IMR-90 (cell line): ENCODE data around the gene HSD11B1L. TPM values are rescaled to one million over a fixed set of nuclear protein-coding genes. Genes with fewer than 3 reads are reported as not detected.

ENCODE experiments used
- ATAC-seq: fragments of 200-7000 bp; cut with Tn5 transposase; 2 replicates; pipeline ENCODE4 v1.9.1; 2020; ENCODE audit warnings: low read depth, mild to moderate bottlenecking, moderate library complexity
- BruUV-seq: library from RNA; stranded (reverse); fragments of 400-500 nt; replicated peaks from 2 replicates; lab custom pipeline; 2021; lab: Mats Ljungman, UMichigan
- CTCF ChIA-PET: fragments of 300-600 bp; formaldehyde crosslinking; extraction: SDS; loops from one replicate; lab custom pipeline; 2021; ENCODE audit warnings: antibody characterized with exemption; lab: Yijun Ruan, JAX
- POLR2A ChIA-PET: fragments of 300-600 bp; sonication (Branson Sonifier 250); formaldehyde crosslinking; loops from one replicate; lab custom pipeline; 2022; ENCODE audit warnings: antibody characterized with exemption; ENCODE audit not compliant: unreplicated experiment; lab: Charles Lee
- DNase-seq: peaks from one replicate; pipeline ENCODE4 v3.0.0; 2013
- H2AFZ ChIP-seq: replicated peaks from 2 replicates; pipeline ENCODE3; 2013; ENCODE audit warnings: low read length, mild to moderate bottlenecking; ENCODE audit not compliant: poor library complexity
- H2AK5ac ChIP-seq: 2 replicates; pipeline ENCODE4 v1.6.1; 2013; ENCODE audit warnings: low read depth, low read length, inconsistent platforms
- H2AK9ac ChIP-seq: replicated peaks from 2 replicates; pipeline ENCODE3; 2013; ENCODE audit warnings: mild to moderate bottlenecking, low read depth, low read length, moderate library complexity; ENCODE audit not compliant: poor library complexity
- H2BK120ac ChIP-seq: 2 replicates; pipeline ENCODE4 v1.6.1; 2013; ENCODE audit warnings: low read depth, low read length, inconsistent platforms
- H2BK15ac ChIP-seq: 3 replicates; pipeline ENCODE4 v1.6.1; 2013; ENCODE audit warnings: low read depth, low read length, inconsistent platforms
- H2BK20ac ChIP-seq: 2 replicates; pipeline ENCODE4 v1.6.1; 2013; ENCODE audit warnings: low read depth, mild to moderate bottlenecking, inconsistent platforms, low read length, moderate library complexity
- H2BK5ac ChIP-seq: 2 replicates; pipeline ENCODE4 v1.6.1; 2013; ENCODE audit warnings: mild to moderate bottlenecking, low read depth, low read length, inconsistent platforms; ENCODE audit not compliant: poor library complexity, severe bottlenecking
- H3K14ac ChIP-seq: replicated peaks from 2 replicates; pipeline ENCODE4 v1.6.1; 2013; ENCODE audit warnings: low read depth, low read length, inconsistent platforms
- H3K18ac ChIP-seq: 2 replicates; pipeline ENCODE4 v1.6.1; 2013; ENCODE audit warnings: low read depth, low read length, control low read depth
- H3K23ac ChIP-seq: 2 replicates; pipeline ENCODE4 v1.6.1; 2013; ENCODE audit warnings: low read depth, low read length, inconsistent platforms
- H3K27ac ChIP-seq: 2 replicates; pipeline ENCODE4 v1.5.1; 2013; ENCODE audit warnings: mild to moderate bottlenecking, control low read depth, low read length; ENCODE audit not compliant: insufficient read depth
- H3K27me3 ChIP-seq: 2 replicates; pipeline ENCODE4 v1.6.1; 2013; ENCODE audit warnings: low read length; ENCODE audit not compliant: control insufficient read depth, insufficient read depth
- H3K36me3 ChIP-seq: 2 replicates; pipeline ENCODE4 v1.6.1; 2013; ENCODE audit warnings: low read length, mixed read lengths; ENCODE audit not compliant: control insufficient read depth, insufficient read depth
- H3K4ac ChIP-seq: 2 replicates; pipeline ENCODE4 v1.6.1; 2013; ENCODE audit warnings: low read depth, low read length, inconsistent platforms
- H3K4me1 ChIP-seq: 2 replicates; pipeline ENCODE4 v1.6.1; 2013; ENCODE audit warnings: low read length, mixed read lengths; ENCODE audit not compliant: control insufficient read depth, insufficient read depth
- H3K4me2 ChIP-seq: 2 replicates; pipeline ENCODE4 v1.6.1; 2013; ENCODE audit warnings: low read depth, mild to moderate bottlenecking, control low read depth, low read length, moderate library complexity
- H3K4me3 ChIP-seq: 2 replicates; pipeline ENCODE4 v1.5.1; 2013; ENCODE audit warnings: low read depth, mild to moderate bottlenecking, control low read depth, low read length, moderate library complexity; ENCODE audit not compliant: insufficient read depth
- H3K56ac ChIP-seq: 2 replicates; pipeline ENCODE4 v1.6.1; 2013; ENCODE audit warnings: low read length, inconsistent platforms; ENCODE audit not compliant: insufficient read depth; ENCODE audit errors: extremely low read depth
- H3K79me1 ChIP-seq, 2 experiments: 2 replicates each; pipeline ENCODE4 v1.6.1; 2013; ENCODE audit warnings: low read length in 2 of 2, inconsistent platforms in 1 of 2, low read depth in 1 of 2
- H3K9ac ChIP-seq: 2 replicates; pipeline ENCODE4 v1.6.1; 2013; ENCODE audit warnings: low read depth, low read length, control low read depth
- H3K9me1 ChIP-seq: 2 replicates; pipeline ENCODE4 v1.6.1; 2013; ENCODE audit warnings: low read length, inconsistent platforms; ENCODE audit not compliant: insufficient read depth
- H3K9me3 ChIP-seq: 2 replicates; pipeline ENCODE4 v1.6.1; 2013; ENCODE audit warnings: low read length; ENCODE audit not compliant: control insufficient read depth, insufficient read depth
- H4K20me1 ChIP-seq: 2 replicates; pipeline ENCODE4 v1.6.1; 2013; ENCODE audit warnings: low read length, inconsistent platforms; ENCODE audit not compliant: insufficient read depth
- H4K5ac ChIP-seq: 2 replicates; pipeline ENCODE4 v1.6.1; 2013; ENCODE audit warnings: mild to moderate bottlenecking, low read depth, low read length, control low read depth
- H4K8ac ChIP-seq, 2 experiments: 2 replicates each; pipeline ENCODE4 v1.6.1; 2013; ENCODE audit warnings: low read depth in 2 of 2, low read length in 2 of 2, control low read depth in 1 of 2, inconsistent platforms in 1 of 2
- H4K91ac ChIP-seq: 2 replicates; pipeline ENCODE4 v1.6.1; 2013; ENCODE audit warnings: low read depth, low read length, inconsistent platforms; ENCODE audit not compliant: insufficient read depth
- BHLHE40 ChIP-seq: fragments of 150-350 bp; IDR thresholded peaks from 2 replicates; pipeline ENCODE4 v1.6.1; 2016; ENCODE audit warnings: mild to moderate bottlenecking, low read depth, low read length
- CEBPB ChIP-seq: IDR thresholded peaks from 2 replicates; pipeline ENCODE4 v1.6.1; 2012; ENCODE audit warnings: low read depth, low read length, improper control_type of control experiment
- CHD1 ChIP-seq: IDR thresholded peaks from 2 replicates; pipeline ENCODE4 v1.6.1; 2012; ENCODE audit warnings: low read depth, low read length, improper control_type of control experiment
- FOS ChIP-seq: fragments of 150-350 bp; IDR thresholded peaks from 2 replicates; pipeline ENCODE4 v1.6.1; 2016; ENCODE audit warnings: low read depth, low read length
- MAFK ChIP-seq: IDR thresholded peaks from 2 replicates; pipeline ENCODE4 v1.6.1; 2012; ENCODE audit warnings: low read depth, low read length, improper control_type of control experiment
- NFE2L2 ChIP-seq: fragments of 150-350 bp; IDR thresholded peaks from 2 replicates; pipeline ENCODE4 v1.6.1; 2016; ENCODE audit warnings: low read depth, mild to moderate bottlenecking, low read length
- POLR2A ChIP-seq: IDR thresholded peaks from 2 replicates; pipeline ENCODE4 v1.6.1; 2012; ENCODE audit warnings: mild to moderate bottlenecking, low read depth, low read length
- RAD21 ChIP-seq: IDR thresholded peaks from 2 replicates; pipeline ENCODE4 v1.6.1; 2012; ENCODE audit warnings: low read length, improper control_type of control experiment
- RFX5 ChIP-seq: IDR thresholded peaks from 2 replicates; pipeline ENCODE4 v1.8.0; 2012; ENCODE audit warnings: low read depth, mild to moderate bottlenecking, low read length, moderate library complexity
- WGBS, 2 experiments: methylation state at CpG; one replicate each; pipeline versions ENCODE4 v1.1.5 to v1.1.7; 2013; ENCODE audit warnings: missing lambda C conversion rate in 2 of 2; ENCODE audit not compliant: insufficient read length in 1 of 2; ENCODE audit errors: extremely low coverage in 2 of 2; 5-methylcytosine and 5-hydroxymethylcytosine counted together
- dilution Hi-C: fragments of 300-500 bp; cut with HindIII; formaldehyde crosslinking; loops from one replicate; pipeline ENCODE4 v1.14.3; 2018; ENCODE audit warnings: low sequenced_read_pairs; ENCODE audit not compliant: unreplicated experiment
- in situ Hi-C: fragments of 300-500 bp; cut with MboI; formaldehyde crosslinking; loops from 3 replicates; pipeline ENCODE4 v1.14.3; 2019; ENCODE audit warnings: low sequenced_read_pairs, inconsistent platforms, mixed read lengths
- intact Hi-C: fragments of 100-400 bp; cut with micrococcal nuclease; formaldehyde crosslinking; loops from 2 replicates; pipeline ENCODE4 v1.10.0; 2022
- polyA plus RNA-seq, 3 experiments: library from polyadenylated mRNA; depleted of rRNA; stranded (reverse); fragments of >200 nt; gene quantifications; 2 replicates each; pipeline ENCODE4 v1.2.3, GENCODE V29; 2012; ENCODE audit warnings: low replicate concordance in 1 of 3
- total RNA-seq: library from RNA; depleted of rRNA; stranded (reverse); fragments of >200 nt; gene quantifications from 2 replicates; pipeline ENCODE4 v1.2.3, GENCODE V29; 2012
- TF ChIP-seq, protein P1 (sequence below): fragments of 150-350 bp; IDR thresholded peaks from 2 replicates; pipeline ENCODE4 v1.6.1; 2016; ENCODE audit warnings: low read depth, mild to moderate bottlenecking, low read length, moderate library complexity, borderline replicate concordance
- TF ChIP-seq, protein P2 (sequence below): fragments of 150-350 bp; IDR thresholded peaks from 2 replicates; pipeline ENCODE4 v1.6.1; 2017; ENCODE audit warnings: mild to moderate bottlenecking, antibody characterized with exemption, low read length, low read depth

HSD11B1L gene
- total and polyA plus RNA-seq, 2 of the 4 experiments (the other 2 are of a cell fraction): 2.2 to 7.2 TPM

DNA sequence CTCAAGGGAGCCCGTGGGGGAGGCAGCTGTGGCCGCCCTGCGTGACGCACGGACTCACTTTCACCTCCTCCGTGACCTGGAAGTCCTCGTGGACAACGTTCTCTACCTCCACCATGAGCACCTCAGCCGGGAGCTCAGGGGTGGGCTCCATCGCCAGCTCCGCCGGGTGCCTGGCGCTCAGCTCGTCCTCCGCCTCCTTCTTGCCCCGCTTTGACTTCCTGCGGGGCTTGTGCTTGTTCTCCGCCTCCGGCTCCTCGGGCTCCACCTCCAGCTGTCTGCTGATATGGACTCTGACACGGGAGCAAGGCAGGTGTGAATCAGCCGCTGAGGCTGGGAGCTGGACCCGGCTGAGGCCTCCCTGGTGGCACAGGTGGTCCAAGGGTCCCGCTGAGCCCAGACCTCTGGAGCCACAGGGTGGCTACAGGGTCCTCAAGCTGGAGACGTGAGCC lies 30.9 kb downstream of the HSD11B1L start:
- Histone ChIP-seq H3K14ac (no peak overlapping the region), H3K56ac (no peak overlapping the region), H2BK15ac (no peak overlapping the region), H3K9ac (no peak overlapping the region), H4K5ac (no peak overlapping the region), H2AK9ac (no peak overlapping the region), H3K18ac (no peak overlapping the region), H2AFZ (no peak overlapping the region), H3K4me2 (no peak overlapping the region), H3K23ac (no peak overlapping the region), H3K4ac (no peak overlapping the region), H3K27me3 (no peaks in the 10 kb centered on the region), H3K9me3 (no peaks in the 10 kb centered on the region), H3K4me1 (no peaks in the 10 kb centered on the region), H3K4me3 (no peak overlapping the region), H4K8ac (no peak overlapping the region), H4K20me1 (peaks cover 50% of the 10 kb centered on the region), H3K79me1 (peaks cover 13 to 54% of the 10 kb centered on the region in 2 experiments), H3K27ac (no peak overlapping the region), H2BK120ac (no peak overlapping the region), H2BK5ac (no peak overlapping the region), H2AK5ac (no peak overlapping the region), H3K36me3 (peaks cover 61% of the 10 kb centered on the region), H3K9me1 (0 out of 2 replicates have a peak, but pooled peaks cover 4% of the 10 kb centered on the region), H4K91ac (no peak overlapping the region), H2BK20ac (no peak overlapping the region)
- 94% methylated on average over 17 of the region's 25 CpGs; no CpG with 5 or more reads in 1 of the 2 experiments for WGBS, 2 experiments
- no peak for TF ChIP-seq NFE2L2
- TF ChIP-seq RFX5: no peak
- TF ChIP-seq BHLHE40: no peak
- TF ChIP-seq CEBPB: no peak
- TF ChIP-seq FOS: no peak
- no peak for TF ChIP-seq CHD1
- TF ChIP-seq, protein P1, sequence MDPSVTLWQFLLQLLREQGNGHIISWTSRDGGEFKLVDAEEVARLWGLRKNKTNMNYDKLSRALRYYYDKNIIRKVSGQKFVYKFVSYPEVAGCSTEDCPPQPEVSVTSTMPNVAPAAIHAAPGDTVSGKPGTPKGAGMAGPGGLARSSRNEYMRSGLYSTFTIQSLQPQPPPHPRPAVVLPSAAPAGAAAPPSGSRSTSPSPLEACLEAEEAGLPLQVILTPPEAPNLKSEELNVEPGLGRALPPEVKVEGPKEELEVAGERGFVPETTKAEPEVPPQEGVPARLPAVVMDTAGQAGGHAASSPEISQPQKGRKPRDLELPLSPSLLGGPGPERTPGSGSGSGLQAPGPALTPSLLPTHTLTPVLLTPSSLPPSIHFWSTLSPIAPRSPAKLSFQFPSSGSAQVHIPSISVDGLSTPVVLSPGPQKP: no peak
- TF ChIP-seq POLR2A: no peak
- TF ChIP-seq, protein P2, sequence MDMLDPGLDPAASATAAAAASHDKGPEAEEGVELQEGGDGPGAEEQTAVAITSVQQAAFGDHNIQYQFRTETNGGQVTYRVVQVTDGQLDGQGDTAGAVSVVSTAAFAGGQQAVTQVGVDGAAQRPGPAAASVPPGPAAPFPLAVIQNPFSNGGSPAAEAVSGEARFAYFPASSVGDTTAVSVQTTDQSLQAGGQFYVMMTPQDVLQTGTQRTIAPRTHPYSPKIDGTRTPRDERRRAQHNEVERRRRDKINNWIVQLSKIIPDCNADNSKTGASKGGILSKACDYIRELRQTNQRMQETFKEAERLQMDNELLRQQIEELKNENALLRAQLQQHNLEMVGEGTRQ: no peak
- TF ChIP-seq RAD21: no peak
- TF ChIP-seq MAFK: no peak
- ChIA-PET CTCF (no interaction called here), POLR2A (no interaction called here)
- ATAC-seq: no peak
- DNase-seq: no peak
- BruUV-seq: no TSS peak
- intact Hi-C loops (no loop called here), in situ Hi-C loops (no loop called here), dilution Hi-C loops (no loop called here)
